Fibroblast of the aortic adventitia (primary cell): ENCODE measurements around the gene SUSD1. TPM values are rescaled to one million over a fixed set of nuclear protein-coding genes. Genes with fewer than 3 reads are reported as not detected.

Experiments
- DNase-seq: peaks from one replicate; pipeline ENCODE4 v3.0.0-alpha.2; 2010; ENCODE audit warnings: low read depth
- H3K4me3 ChIP-seq: 2 replicates; pipeline ENCODE4 v1.5.1; 2011; ENCODE audit warnings: low read depth, mild to moderate bottlenecking, control low read depth, low read length, moderate library complexity
- total RNA-seq: library from RNA; depleted of rRNA; stranded (reverse); fragments of >200 nt; gene quantifications from 2 replicates; pipeline ENCODE4 v1.2.3, GENCODE V29; 2012; ENCODE audit warnings: low replicate concordance
- TF ChIP-seq, protein P1 (sequence below): IDR thresholded peaks from 2 replicates; pipeline ENCODE4 v1.5.1; 2011; ENCODE audit warnings: mild to moderate bottlenecking, low read length, control low read depth, inconsistent platforms; ENCODE audit not compliant: insufficient read depth

SUSD1 gene
- total RNA-seq, 1 donor = 16.4 TPM

DNA sequence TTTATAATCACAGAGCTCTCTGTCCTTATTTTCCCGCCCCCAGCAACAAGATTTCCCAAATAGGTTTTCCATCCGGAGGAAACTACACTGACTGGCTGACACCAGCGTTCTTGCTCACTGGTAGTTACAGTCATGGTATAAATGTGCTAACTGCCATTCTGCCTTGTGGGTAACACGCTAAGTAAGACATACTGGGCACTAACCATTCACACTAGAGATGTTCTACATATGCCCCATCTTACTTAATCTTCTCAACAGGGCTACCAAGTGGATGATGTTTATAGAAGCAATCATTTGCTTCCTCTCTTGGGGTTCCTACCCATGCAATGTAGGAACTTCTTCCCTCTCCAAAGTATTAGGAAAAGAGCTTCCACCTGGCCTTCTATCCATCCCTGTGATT is 111.5 kb downstream of the SUSD1 start:
- DNase-seq = no peak
- no peak overlapping the region for H3K4me3 ChIP-seq
- TF ChIP-seq, protein P1, sequence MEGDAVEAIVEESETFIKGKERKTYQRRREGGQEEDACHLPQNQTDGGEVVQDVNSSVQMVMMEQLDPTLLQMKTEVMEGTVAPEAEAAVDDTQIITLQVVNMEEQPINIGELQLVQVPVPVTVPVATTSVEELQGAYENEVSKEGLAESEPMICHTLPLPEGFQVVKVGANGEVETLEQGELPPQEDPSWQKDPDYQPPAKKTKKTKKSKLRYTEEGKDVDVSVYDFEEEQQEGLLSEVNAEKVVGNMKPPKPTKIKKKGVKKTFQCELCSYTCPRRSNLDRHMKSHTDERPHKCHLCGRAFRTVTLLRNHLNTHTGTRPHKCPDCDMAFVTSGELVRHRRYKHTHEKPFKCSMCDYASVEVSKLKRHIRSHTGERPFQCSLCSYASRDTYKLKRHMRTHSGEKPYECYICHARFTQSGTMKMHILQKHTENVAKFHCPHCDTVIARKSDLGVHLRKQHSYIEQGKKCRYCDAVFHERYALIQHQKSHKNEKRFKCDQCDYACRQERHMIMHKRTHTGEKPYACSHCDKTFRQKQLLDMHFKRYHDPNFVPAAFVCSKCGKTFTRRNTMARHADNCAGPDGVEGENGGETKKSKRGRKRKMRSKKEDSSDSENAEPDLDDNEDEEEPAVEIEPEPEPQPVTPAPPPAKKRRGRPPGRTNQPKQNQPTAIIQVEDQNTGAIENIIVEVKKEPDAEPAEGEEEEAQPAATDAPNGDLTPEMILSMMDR = no peak

- TF ChIP-seq, protein P1 = no peak
- no peak overlapping the region for H3K4me3 ChIP-seq
- peak; percentile 41 for DNase-seq
Measured at GRCh38 chr9:112063151-112063550, 111.9 kb downstream of the SUSD1 start.

DNA sequence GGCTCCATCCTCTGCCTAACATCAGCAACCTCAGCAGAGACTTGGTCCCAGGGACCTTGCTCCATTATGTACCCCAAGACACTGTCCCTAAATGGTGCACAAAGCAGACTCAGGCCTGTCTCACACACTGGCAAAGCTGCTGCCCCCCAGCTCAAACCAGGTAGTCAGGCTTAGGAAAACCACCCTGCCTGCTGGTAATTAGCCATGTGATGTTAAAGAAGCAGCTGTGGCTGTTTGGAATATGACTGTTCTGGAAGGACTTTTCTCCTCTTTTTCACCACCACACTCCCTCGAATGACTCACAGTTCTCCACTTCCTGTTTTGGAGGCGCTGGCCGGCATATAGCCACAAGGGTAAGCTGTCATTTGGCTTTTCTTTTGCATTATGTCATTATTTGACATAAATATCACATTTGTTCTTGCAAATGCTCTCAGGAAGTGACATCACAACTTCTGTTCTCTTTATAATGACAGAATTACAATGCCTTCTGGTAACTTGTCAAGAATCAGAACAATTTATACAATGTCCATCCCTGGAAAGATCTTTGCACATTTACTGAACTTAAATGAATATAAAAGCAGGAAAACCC is 113.9 kb downstream of the SUSD1 start:
- DNase-seq = peak; percentile 98
- H3K4me3 ChIP-seq = no peak overlapping the region
- TF ChIP-seq, protein P1 = no peak

- TF ChIP-seq, protein P1 = no peak
- DNase-seq = no peak
- no peak overlapping the region for H3K4me3 ChIP-seq
Measured at GRCh38 chr9:112059966-112060320, 115.2 kb downstream of the SUSD1 start.

DNA sequence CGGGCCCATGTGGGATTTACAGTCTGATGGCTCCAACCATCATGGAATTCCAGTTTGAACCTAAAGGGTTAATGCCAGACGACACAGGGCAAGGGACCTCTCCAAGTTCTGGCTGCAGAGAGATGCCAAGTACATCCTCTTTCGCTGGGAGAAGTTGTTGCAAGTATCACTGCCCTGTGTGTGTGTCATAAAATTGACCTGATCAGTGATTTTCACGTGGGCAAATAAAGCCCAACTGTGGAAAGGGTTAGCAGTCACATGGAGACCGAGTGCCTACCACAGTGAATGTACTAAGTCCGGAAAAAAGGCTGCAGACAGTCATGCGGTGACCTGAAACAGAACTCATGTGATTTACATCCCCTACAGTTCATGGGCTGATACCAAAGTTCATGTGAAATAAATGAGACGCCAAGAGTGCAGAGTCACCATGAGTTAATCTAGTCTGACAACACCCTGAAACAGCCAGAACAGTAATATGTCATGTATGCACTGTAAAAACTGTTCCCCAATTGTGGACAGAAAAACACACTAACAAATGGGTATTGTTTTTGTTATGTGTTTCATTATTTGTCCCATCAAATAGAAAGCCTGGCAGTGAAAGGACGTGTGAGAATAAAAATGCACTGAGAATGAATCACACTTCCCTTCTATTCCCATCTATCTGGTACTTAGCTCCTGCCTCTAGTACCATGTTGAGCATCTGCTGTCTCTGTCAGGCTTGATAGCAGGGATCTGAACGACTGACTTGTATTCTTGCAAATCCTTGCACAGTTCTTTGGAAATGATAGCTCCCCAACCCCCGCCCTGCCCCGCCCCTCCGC is 115.7 kb downstream of the SUSD1 start:
- H3K4me3 ChIP-seq = no peak overlapping the region
- TF ChIP-seq, protein P1 = no peak
- DNase-seq = peak; percentile 90

DNA sequence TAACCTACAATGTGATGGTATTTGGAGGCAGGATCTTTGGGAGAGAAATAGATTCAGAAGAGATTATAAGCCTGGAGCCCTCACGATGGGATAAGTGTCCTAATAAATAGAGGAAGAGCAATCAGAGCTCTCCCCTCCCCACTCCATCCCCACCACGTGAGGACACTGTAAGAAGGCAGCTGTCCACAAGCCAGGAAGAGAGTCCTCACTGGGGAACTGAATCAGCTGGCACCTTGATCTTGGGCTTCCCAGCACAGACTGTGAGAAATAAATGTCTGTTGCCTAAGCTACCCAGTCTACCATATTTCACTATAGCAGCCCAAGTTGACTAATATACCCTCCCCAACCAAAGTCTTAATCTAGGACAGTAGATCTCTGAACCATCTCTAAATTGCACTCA is 118.1 kb downstream of the SUSD1 start:
- no peak for DNase-seq
- TF ChIP-seq, protein P1 = no peak
- H3K4me3 ChIP-seq = no peak overlapping the region
